Renal cortex interstitium (tissue), 11 donors: Measurements from ENCODE around the gene MAP10. TPM values are rescaled to one million over a fixed set of nuclear protein-coding genes. Genes with fewer than 3 reads are reported as not detected.

Experiments used
- DNase-seq, 11 donors: peaks; one replicate each; pipeline ENCODE4 v3.0.0-alpha.2; 2013; ENCODE audit warnings: low read depth in 9 of 11, low spot score in 4 of 11; ENCODE audit errors: extremely low read depth in 1 of 11
- polyA plus RNA-seq, 3 donors: library from polyadenylated mRNA; unstranded; fragments of 120-200 nt; gene quantifications; one replicate each; pipeline ENCODE4 v1.2.1, GENCODE V29; 2013; ENCODE audit not compliant: insufficient read length in 3 of 3

MAP10 gene
- polyA plus RNA-seq, 3 donors, result 5.8 to 7.3 (median 6.4) TPM

GRCh38 chr1:232837087-232837486 lies 31.9 kb downstream of the MAP10 start:
- DNase-seq, result no peak

GRCh38 chr1:232841823-232842565 lies 36.8 kb downstream of the MAP10 start:
- no peak for DNase-seq

DNA sequence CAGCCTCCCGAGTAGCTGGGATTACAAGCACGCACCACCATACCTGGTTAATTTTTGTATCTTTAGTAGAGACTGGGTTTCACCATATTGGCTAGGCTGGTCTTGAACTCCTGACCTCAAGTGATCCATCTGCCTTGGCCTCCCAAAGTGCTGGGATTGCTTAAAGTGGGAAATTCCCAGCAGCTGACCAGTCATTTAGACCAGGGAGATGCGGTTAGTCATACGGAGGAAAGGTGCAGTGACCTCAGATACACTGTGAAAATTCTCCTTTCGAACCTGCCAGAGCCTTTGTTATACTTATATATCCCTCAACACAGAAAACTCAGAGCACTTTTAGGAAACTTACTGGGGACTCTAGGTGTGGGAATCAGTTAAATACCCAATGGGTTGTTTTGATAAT lies 39.6 kb downstream of the MAP10 start:
- no peak for DNase-seq

DNA sequence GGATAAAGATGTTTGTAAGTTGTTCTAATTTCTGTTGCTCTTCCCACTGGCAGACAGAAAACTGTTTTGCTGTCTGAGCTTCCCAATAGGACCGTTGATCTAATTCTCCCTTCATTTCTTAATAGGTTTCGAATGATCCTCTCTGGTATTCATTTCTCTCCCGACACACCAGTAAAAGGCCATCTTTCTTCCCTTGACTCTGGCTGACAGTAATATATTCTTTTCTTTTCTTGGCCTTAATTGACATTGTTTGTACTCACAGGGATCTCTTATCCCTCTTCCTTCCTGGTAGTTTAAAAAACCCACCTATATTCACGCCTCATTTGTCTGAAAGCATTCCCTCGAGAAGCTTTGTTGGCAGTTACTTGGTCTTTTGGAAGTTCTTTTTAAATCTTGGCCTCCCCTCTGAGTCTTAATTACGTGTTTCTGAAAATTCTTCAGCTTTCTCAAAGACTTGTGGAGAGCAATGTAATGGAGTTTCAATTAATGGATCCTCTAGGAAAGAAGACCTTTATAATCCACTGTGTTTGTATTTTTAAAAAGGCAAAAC lies 40.3 kb downstream of the MAP10 start:
- DNase-seq, result no peak

DNA sequence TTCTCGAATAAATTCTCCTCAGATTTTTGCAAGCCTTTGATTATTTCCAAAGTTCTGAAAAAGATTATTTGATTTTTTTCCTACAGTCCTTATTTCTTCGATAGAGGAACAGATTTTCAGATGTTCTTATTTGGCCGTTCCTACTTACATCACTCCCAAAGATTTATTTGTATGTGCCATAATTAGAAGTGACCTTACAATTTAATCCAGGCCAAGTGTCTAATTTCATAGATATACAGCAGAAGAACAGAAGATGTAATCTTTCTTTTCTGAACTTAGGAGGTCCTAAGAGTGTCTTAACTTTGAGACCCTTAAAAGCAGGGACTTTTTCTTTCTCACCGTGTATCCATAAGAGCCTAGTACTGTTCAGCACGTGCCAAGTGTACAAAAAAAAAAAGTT lies 46.3 kb downstream of the MAP10 start:
- DNase-seq, result no peak

- no peak for DNase-seq
These were observed 49.0 kb downstream of the MAP10 start for GRCh38 chr1:232853994-232854797.

DNA sequence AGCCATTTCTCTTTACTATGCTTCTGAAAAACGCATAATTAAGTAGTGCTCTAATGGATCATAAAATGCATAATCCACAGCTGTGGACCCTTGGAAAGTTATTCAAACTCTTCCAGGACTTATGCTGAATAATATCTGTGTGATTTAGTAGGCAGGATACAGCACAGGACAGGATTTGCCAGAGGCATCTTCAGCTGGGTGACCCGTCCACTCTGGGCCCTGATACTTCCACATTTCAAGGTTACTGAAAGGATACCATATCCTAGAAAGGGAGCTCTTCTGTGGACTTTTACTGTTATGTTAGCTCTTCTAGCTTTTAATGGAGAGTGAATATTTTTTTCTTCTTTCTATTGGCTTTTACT lies 49.6 kb downstream of the MAP10 start:
- no peak for DNase-seq

- no peak for DNase-seq
These were observed 51.3 kb downstream of the MAP10 start for GRCh38 chr1:232856541-232856940.

Other genes starting within 250 kb of the MAP10 start
- gene SIPA1L2, start 175.3 kb upstream of the MAP10 start, polyA plus RNA-seq, result 10 to 100 TPM; 29.6 to 35.6 (median 30.8) TPM
- gene NTPCR, start 145.2 kb downstream of the MAP10 start, polyA plus RNA-seq, result 10 to 100 TPM; 56.6 to 77.1 (median 75.0) TPM